Activated effector memory CD4-positive, alpha-beta T cell treated with Interleukin-2 at 50 U/mL for 16 hours (primary cell): ENCODE data around the gene BNC2.

Experiments
- DNase-seq: peaks from one replicate; pipeline ENCODE4 v3.0.0-alpha.2; 2020

Gene BNC2

DNA sequence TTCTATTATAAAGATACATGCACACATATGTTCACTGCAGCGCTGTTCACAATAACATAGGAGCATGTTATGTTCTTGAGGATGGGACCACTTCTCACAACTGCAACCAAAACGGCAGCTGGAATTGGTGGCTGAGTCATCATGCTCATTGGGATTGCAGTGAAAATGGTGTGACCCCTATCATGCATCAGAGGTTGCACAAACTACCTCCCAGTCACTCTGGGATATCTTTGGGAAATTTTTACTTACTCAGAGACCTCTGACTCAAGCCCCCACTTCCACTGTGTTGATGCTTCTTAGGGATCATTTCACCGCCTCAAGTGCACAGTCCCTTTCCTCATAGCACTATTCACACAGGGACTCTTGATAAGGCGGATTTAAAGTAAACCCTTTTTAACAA is 474.1 kb downstream of the BNC2 start:
- DNase-seq: no peak

DNA sequence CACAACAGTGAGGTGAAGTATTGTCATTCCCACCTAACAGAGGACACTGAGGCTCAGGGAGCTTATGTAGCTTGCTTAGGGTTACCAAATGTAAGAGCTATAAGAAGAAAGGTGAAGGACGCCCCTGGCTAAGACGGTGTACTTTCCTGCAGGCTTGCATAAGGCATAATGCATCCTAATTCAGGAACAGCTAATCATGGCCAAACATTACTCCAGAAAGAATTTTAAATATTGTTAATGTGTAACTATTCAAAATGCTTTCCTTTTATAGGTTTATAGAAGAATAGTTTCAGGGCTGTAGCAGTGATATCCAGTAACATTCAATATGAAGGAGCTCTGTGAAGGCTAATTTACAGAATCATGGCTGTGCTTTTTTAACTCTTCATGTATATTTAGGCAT is 479.1 kb downstream of the BNC2 start:
- DNase-seq: no peak

DNA sequence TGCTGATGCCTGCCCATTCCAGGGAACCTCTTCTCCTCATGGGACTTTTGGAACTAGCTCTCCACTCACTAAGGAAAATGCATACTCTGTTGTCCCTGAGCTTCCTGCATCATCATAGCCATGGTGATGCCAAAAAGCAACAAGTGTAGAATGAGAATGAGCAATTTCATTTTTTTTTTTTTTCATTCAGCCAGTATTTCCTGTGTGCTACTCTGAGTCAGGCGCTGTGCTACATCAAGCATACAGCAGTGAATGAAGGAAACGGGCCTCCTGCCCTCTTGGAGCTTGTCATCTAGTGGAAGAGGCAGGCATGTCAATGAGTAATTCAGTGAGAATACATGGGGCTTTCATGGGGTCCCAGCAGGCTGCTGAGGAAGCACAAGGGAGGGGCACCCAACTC is 483.1 kb downstream of the BNC2 start:
- no peak for DNase-seq

DNA sequence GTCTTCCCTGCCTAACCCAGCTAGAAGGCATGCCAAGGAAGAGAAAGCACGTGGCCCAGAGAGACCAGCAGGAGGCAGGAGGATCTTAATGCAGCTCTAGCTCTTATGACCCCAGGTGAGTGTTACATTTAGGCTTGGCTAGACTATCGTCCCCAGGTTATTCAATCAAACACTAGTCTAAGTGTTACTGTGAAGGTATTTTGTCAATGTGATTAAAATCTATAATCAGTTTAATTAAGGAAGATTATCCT is 483.7 kb downstream of the BNC2 start:
- DNase-seq: no peak

DNA sequence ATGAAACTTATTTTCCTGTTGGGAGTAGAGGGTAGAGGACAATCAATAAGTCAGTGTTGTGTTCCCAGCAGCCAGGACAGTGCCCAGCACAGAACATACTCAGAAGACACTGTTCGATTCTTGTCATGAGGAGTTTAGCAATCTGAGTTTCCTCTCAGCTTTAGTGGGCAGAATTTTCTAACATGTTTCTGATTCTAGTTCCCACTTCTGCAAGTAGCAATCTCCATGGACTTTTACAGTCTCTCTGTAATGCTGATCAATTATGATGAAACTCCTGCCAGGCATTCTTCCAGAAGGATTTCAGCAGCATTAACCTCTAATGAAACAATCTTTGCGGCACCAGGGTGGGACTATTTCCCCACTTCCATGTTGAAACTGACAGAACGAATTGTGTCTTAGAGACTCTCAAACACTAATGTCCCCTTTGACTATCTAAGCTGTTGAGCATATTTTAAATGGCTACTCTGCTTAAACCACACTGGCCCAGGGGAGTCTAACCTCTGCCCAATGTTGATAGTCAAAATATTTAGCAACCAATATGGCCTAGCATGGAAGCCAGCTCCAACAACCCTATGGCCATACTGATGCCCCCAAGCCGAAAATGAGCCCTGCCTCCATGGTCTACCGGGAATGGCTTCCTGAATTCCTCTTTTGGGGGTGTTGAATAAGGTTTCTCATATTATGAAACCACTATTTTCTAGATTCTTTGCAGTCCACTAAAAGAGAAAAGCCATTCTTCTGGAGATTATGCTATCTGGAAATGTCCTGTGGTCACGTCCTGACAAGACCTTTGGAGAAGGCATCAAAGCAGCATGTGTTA is 484.3 kb downstream of the BNC2 start:
- no peak for DNase-seq

- no peak for DNase-seq
Measured at GRCh38 chr9:16385590-16385989, 484.9 kb downstream of the BNC2 start.

GRCh38 chr9:16384993-16385392 is 485.5 kb downstream of the BNC2 start:
- DNase-seq: no peak

DNA sequence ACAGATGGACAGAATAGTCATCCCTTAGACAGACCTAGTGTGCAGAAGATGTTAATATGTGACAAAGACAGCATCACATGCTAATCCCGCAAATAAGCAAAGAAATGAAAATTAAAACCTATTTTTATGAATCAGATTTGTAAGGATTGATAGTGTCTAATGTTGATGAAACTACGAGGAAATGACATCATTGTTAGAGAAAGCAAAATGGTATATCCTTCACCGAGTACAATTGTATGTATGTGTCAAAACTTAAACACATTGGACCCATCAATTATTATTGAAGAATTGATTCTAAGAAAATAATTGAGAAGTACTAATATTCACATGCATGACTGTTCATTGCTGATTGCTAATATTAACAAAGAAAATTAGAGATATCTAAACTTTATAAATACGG is 493.2 kb downstream of the BNC2 start:
- DNase-seq: no peak

DNA sequence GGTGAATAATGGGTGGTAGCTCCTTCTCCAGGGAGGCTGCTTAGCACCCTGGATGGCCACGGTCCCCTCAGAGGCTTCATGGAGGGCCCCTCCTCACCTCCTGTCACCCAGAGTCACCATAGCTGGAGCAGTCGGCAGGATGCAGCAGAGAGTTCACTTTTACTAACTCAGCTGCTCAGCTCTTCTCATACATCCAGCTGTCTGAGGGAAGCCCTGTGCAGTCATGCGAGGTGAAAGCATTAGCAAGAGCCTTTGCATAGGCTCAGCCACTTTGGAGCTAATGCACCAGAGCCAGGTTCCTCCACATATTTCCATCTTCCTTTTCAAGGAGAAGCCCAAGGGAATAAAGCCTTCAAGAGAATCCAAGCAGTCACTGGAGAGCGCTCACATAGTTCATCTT is 499.2 kb downstream of the BNC2 start:
- no peak for DNase-seq

GRCh38 chr9:16370647-16371046 is 499.8 kb downstream of the BNC2 start:
- no peak for DNase-seq

- DNase-seq: no peak
Measured at GRCh38 chr9:16369427-16369826, 501.0 kb downstream of the BNC2 start.

- DNase-seq: no peak
Measured at GRCh38 chr9:16368237-16369087, 502.0 kb downstream of the BNC2 start.

DNA sequence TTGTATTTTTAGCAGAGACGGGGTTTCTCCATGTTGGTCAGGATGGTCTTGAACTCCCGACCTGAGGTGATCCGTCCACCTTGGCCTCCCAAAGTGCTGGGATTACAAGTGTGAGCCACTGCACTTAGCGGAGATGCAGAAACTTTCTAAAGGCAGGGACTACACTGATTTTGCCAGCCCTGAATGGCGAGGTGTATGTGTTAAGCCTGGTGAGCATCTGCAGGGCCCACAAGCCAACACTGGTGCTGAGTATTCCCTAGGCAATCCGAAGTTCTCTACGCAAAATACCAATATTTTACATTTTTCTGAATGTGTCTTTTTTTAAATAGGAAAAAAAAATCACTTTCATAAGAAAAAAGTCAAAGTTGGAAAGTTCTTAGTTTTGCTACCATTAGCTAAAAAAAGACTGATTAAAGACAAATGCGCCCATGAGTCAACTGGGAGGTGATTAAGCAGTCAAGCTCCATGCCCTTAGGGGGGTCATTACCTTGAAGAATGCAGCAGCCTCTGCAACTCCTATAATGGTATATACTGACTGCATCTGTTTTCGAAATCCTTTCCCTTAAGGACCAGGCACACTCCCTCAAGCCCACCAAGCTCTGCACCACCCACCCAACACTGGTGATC is 502.8 kb downstream of the BNC2 start:
- no peak for DNase-seq

DNA sequence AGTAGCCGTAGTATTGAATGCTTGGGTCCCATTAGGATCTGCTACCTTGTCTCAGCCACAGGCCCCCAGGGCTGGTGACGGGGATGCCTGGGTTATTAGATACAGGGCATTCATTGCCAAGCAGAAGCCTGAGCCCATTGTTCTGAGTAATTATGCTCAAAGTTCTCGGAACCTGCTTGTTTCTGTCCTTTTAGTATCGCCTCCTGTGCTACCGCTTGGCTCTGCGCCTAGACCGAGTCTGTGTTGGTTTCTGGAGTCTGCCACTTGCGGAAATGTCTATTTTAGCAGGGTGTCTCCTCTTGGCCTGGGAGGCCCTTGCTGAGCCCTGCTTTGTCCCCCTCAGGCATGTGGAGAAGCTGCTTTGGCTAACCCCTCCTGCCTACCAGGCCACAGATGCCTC is 506.1 kb downstream of the BNC2 start:
- no peak for DNase-seq

- no peak for DNase-seq
Measured at GRCh38 chr9:16363916-16364315, 506.6 kb downstream of the BNC2 start.

- no peak for DNase-seq
Measured at GRCh38 chr9:16363073-16363781, 507.2 kb downstream of the BNC2 start.

GRCh38 chr9:16361939-16362338 is 508.5 kb downstream of the BNC2 start:
- DNase-seq: no peak

DNA sequence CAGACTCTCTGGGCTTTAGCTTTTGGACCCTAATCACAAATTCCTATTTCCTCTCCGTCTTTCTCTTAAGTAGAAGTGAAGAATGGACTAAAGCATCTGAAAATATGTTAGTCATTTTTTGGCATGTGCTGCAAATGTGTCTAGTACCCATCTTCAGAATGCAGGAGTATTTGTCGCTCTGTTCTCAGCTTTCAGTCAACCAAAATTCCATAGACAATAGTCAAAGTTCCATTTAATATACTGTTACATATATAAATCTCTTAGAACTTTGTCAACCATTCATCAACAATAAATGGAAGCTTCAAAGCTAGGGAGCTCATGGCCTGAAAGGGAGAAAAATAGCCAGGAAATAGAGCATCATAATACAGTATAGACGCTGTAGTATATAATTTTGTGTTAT is 509.4 kb downstream of the BNC2 start:
- no peak for DNase-seq

GRCh38 chr9:16360247-16360646 is 510.2 kb downstream of the BNC2 start:
- DNase-seq: no peak
